Measurements from ENCODE around the gene CTCFL. TPM values are rescaled to one million over a fixed set of nuclear protein-coding genes. Genes with fewer than 3 reads are reported as not detected.

The CTCFL gene
- total and polyA plus RNA-seq, 2 of the 13 experiments (the other 11 are each of a cell fraction or from before 2014, with no cell fraction given), result 0.04 TPM; not detected in 1

GRCh38 chr20:57508381-57508780 lies 16.6 kb downstream of the CTCFL start:
- FAIRE-seq (no peak), DNase-seq (ENCODE audit: low spot score) (no peak), ATAC-seq (no peak)
- POLR2A ChIA-PET, result no interaction called here
- Histone ChIP-seq H3K9me3 (ENCODE audit: low read length) (no peaks in the 10 kb centered on the region), H3K4me2 (ENCODE audit: low read depth, low read length) (no peak overlapping the region), H4K20me1 (ENCODE audit: insufficient read depth, low read length) (no peaks in the 10 kb centered on the region), H3K27me3 (ENCODE audit: control insufficient read depth in 1 of 2, insufficient read depth in 2 of 2, low read length in 2 of 2) (peaks cover 1 to 45% of the 10 kb centered on the region in 2 experiments; a peak in 2 of 5 replicates), H3K4me3 (replicated peaks in 1 of 3; ENCODE audit: insufficient read depth in 1 of 3, low read depth in 2 of 3, low read length in 3 of 3) (no peak overlapping the region), H3K4me1 (ENCODE audit: insufficient read depth, low read length) (no peaks in the 10 kb centered on the region), H3K27ac (ENCODE audit: extremely low read length, insufficient read depth, low read length) (no peak overlapping the region), H3K9ac (ENCODE audit: insufficient read depth, low read depth, low read length) (no peak overlapping the region), H2AFZ (ENCODE audit: low read length) (no peak overlapping the region), H3K36me3 (replicated peaks in 1 of 2; ENCODE audit: control insufficient read depth in 1 of 2, insufficient read depth in 2 of 2, low read length in 2 of 2) (no peaks in the 10 kb centered on the region), H3K79me2 (ENCODE audit: insufficient read depth, low read length) (no peaks in the 10 kb centered on the region)
- intact Hi-C loops (cut with micrococcal nuclease; ENCODE audit: unreplicated experiment), result no loop called here
- BruUV-seq (replicated peaks), result no TSS peak
- in situ Hi-C loops (cut with HindIII; ENCODE audit: extremely low pct_ligation_motif_present, low pct_unique_long_range_greater_than_20kb), result no loop called here
- TF ChIP-seq CBFB (CRISPR knock-in tag; IDR thresholded peaks at IDR 0.05), result no peak
- TF ChIP-seq PHF5A (CRISPR knock-in tag; IDR thresholded peaks at IDR 0.05; ENCODE audit: low read depth, unreplicated experiment), result no peak
- TF ChIP-seq ZNF263 (CRISPR knock-in tag; IDR thresholded peaks at IDR 0.05), result no peak
- no peak for TF ChIP-seq ARID5B (CRISPR knock-in tag; IDR thresholded peaks at IDR 0.05)
- TF ChIP-seq ZNF501 (CRISPR knock-in tag; IDR thresholded peaks at IDR 0.05), result no peak
- no peak for TF ChIP-seq SMYD3 (CRISPR knock-in tag; IDR thresholded peaks at IDR 0.05)
- TF ChIP-seq CBX5 (CRISPR knock-in tag; IDR thresholded peaks at IDR 0.05; ENCODE audit: borderline replicate concordance), result no peak
- TF ChIP-seq ZNF646 (CRISPR knock-in tag; IDR thresholded peaks at IDR 0.05), result no peak
- TF ChIP-seq ZBTB4 (CRISPR knock-in tag; IDR thresholded peaks at IDR 0.05; ENCODE audit: borderline replicate concordance), result no peak
- CTCF ChIA-PET (ENCODE audit: low intra/inter-chr PET ratio, low total read pairs), result no interaction called here
- WGBS (ENCODE audit: low lambda C conversion rate), result 15% methylated on average over 8 of the region's 8 CpGs
